OCI-LY3 (cell line): Measurements from ENCODE around the gene MYCN.

Source experiments
- EZH2phosphoT487 ChIP-seq: fragments of 200-600 bp; shearing (Covaris generic); IDR thresholded peaks from 2 replicates; pipeline ENCODE4 v1.6.1; 2018; ENCODE audit warnings: antibody characterized with exemption, mixed run types, low read depth
- TF ChIP-seq, protein P1 (sequence below): fragments of 200-600, 300-600 bp; sonication (generic); IDR thresholded peaks from 2 replicates; pipeline ENCODE4 v1.5.1; 2014; ENCODE audit warnings: antibody characterized with exemption, low read length, low read depth

GRCh38 chr2:15969214-15969613 is 28.9 kb downstream of the MYCN start:
- TF ChIP-seq, protein P1, sequence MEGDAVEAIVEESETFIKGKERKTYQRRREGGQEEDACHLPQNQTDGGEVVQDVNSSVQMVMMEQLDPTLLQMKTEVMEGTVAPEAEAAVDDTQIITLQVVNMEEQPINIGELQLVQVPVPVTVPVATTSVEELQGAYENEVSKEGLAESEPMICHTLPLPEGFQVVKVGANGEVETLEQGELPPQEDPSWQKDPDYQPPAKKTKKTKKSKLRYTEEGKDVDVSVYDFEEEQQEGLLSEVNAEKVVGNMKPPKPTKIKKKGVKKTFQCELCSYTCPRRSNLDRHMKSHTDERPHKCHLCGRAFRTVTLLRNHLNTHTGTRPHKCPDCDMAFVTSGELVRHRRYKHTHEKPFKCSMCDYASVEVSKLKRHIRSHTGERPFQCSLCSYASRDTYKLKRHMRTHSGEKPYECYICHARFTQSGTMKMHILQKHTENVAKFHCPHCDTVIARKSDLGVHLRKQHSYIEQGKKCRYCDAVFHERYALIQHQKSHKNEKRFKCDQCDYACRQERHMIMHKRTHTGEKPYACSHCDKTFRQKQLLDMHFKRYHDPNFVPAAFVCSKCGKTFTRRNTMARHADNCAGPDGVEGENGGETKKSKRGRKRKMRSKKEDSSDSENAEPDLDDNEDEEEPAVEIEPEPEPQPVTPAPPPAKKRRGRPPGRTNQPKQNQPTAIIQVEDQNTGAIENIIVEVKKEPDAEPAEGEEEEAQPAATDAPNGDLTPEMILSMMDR, result no peak
- TF ChIP-seq EZH2phosphoT487, result no peak
